Left renal pelvis (tissue), 4 donors: Measurements from ENCODE around the gene PLA2G4D. TPM values are rescaled to one million over a fixed set of nuclear protein-coding genes. Genes with fewer than 3 reads are reported as not detected.

Experiments
- DNase-seq, 4 donors: peaks; one replicate each; pipeline ENCODE4 v3.0.0-alpha.2; 2013; ENCODE audit warnings: low read depth in 4 of 4, low spot score in 3 of 4
- polyA plus RNA-seq, 4 donors: library from polyadenylated mRNA; unstranded; fragments of 120-200 nt; gene quantifications; one replicate each; pipeline ENCODE4 v1.2.1, GENCODE V29; 2013; ENCODE audit not compliant: insufficient read length in 4 of 4

The PLA2G4D gene
- polyA plus RNA-seq, 4 donors, result 0.04 to 0.18 (median 0.13) TPM; not detected in 1

DNA sequence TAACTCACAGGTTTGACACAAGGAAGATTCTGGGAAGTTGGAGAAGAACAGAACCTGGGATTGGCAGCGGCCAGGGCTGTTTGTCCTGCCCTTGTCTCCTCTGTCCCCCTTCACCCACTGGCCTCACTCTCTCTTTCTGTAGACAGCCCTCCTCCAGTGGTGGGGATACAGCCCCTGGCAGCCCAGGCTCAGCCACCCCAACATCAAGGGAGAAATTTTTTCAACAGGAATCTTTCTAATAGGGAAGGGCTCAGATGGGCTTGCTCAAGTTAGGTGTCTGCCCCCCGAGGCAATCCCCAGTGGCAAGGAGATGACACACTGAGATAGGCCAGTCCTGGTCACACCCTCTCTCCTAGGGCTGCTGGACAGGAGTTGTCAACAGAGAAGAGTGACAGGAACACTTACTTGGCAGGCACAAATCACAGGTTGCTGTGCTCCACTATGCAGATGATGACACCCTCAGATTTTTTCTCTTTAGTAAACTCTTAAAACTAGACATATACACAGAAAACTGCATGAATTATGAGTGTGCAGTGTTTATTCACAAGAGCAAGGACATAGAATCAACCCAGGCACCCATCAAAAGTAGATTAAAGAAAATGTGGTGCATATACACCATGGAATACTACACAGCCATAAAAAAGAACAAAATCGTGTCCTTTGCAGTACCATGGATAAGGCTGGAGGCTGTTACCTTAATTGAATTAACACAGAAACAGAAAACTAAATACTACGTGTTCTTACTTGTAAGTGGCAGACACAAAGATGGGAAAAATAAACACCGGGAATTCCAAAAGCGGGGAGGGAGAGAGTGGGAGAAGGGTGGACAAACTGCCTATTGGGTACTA, 36.3 kb downstream of the PLA2G4D start:
- DNase-seq, result no peak

DNA sequence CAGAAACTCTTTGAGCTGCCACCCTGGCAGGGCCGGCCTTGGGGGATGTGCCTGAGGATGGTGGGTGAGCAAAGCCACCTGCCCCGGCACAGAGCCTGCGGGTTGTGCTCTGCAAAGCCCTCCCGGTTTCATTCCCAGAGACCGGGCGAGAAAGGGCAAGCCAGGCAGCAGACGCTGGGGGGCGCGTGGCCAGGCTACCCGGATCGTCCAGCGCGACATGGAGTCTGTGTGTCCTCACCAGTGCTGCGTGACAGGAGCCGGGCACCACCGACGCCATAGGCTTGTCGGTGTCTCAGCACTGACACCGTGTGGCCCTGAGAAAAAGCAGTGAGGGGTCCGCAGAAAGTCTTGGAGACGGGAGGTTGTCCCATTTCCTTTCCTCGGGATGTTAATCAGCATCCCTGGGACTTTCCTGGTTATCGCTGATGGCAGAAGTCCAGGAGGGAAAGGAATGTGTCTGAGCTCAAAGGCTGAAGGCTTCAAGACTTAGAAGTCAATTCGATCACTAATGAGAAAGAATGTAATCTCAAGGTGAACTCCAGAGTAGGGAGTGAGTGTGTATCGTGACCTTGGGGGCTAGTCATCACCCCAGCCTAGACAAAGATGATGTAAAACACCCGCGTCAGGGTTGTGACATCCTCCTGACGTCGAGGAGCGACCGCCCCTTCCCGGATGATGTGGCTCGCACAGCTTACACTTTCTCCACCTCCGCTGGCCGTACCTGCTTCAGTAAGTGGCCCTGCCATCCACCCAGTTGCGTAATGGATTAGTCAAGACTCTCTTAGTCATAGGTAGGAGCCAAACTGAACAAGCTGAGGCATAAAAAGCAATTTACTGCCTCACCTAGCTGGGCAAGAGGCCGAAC, 37.2 kb downstream of the PLA2G4D start:
- DNase-seq, result peak; percentile 36 to 57 (median 46)

DNA sequence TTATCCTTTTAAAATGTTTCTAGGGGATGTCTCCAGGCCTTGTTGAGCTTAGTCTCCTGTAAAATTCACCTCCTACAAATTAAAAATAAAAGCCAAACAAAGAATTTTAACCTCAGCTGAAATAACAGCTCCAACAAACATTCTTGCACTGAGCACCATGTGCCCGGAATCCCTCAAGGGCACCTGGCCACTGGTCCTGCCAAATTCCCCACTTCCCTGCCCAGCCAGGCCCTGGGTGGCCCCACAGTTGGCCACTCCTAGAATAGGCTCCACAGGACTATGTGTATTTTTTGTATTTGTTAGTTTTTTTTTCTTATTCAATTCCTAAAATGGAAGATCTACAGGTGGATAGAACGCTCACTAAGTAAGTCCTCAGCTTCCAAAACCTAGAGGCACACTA, 40.4 kb downstream of the PLA2G4D start:
- no peak for DNase-seq

DNA sequence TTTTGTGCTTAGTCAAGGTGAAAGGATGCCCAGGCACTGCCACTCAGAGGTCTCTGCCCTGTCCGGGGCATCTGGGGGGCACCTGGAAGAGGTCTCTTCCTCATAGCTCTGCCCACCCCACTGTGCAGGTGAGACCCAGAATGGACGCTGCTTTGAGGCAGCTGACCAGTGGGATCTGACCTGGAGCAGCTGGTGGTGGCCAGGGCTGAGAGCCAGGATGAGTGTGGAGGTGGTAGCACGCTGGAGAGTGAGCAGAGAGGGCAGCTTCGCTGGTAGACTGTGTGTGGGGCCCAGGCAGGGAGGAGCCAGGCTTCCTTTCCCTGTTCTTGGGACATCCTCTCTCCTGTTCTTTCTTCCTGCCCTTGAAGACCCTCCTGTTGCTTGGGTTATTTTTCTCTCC, 41.4 kb downstream of the PLA2G4D start:
- no peak for DNase-seq

DNA sequence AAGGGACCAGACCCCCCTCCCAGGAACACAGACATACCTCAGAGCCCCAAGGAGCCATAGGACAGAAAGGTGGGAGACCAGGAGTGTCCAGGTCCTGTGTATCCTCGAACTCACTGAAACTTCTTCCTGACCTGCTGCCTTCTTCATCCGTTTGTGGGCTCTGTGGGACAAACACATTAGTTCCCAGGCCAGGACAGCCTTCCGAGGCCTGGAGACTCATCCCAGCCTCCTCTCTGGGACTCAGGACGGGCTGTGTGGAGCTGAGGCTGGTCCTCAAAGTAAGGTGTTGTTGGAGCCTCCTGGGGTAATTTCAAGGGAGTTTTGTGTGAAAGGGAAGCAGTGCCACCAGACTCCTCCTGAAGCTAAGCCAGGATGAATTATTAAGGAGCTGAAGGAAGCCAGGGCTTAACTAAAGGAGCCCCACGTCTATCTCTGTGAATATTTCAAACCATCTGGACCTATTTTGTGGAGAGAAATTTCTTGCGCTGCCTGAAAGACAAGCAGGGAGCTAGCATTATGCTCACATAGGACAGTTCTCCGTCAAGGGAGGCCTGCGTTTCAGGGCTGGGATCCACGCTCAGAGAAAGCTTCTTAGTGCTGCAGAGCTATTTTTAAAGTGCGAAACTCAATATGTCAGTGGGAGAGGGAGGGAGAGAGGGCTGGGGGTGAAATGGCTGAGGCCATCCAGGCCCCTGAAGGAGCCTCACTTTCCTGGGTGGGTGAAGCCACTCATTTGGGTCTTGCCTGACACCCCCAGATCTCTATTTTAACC, 43.7 kb downstream of the PLA2G4D start:
- no peak for DNase-seq

DNA sequence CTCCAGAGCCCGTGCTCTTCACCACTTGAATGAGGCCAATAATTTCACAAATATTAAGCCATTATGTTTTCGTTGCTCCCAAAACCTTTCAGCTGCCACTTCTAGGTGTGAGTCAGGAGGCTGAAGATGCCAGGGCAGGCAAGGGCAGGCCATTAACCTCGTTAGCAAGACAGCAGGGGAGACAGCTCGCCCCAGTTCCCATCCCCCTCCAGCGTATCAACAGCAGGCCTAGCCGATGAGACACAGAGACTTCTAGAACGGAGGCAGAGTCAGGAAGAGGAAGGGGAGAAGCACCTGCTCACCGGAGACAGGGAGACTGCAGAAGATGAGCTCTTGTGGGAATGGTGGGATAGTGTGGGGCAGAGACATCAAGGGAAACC, 45.6 kb downstream of the PLA2G4D start:
- DNase-seq, result no peak

DNA sequence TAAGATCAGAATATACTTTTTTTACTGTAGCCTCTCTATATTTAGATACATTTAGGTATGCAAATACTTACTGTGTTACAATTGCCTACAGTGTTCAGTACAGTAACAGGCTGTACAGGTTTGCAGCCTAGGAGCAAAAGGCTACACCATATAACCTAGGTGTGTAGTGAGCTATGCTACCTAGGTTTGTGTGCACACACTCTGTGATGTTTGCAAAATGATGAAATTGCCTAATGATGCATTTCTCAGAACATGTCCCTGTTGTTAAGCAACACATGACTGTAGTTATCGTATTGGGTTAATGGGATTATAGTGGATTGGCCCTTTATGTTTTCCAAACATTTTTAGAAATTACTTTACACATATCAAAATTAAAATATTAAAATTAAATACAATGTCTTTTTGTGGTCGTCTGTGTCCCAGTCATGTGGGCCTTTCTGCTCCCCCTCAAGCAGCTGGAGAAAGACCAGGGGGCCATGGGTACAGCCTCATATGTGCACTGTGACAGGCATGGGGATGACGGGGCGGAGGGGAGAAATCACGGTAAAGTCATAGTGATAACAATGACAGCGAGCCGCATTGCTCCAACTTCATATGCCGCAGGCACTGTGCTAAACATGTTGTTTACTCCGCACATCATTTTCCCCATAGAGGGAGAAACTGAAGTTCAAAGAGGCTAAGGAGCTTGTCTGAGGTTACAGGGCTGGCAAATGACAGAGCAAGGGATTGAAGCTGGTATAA, 46.1 kb downstream of the PLA2G4D start:
- DNase-seq, result no peak

DNA sequence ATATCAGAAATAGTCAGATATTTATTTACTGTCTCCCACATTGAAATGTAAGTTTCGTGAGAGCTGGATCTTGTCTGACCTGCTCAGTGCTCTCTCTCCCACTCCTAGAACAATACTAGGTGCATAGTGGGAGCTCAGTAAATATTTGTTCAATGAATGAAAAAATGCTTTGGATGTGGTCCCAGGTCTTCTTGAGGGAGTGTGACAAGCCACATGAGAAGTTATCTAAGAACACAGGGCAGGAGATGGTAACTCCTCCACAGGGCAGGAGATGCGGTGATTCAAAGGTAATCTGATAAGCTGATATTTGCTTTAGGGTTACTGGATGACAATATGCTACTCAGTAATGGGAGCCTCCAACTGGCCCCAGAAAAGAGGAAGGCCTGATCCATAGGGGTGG, 47.8 kb downstream of the PLA2G4D start:
- no peak for DNase-seq

DNA sequence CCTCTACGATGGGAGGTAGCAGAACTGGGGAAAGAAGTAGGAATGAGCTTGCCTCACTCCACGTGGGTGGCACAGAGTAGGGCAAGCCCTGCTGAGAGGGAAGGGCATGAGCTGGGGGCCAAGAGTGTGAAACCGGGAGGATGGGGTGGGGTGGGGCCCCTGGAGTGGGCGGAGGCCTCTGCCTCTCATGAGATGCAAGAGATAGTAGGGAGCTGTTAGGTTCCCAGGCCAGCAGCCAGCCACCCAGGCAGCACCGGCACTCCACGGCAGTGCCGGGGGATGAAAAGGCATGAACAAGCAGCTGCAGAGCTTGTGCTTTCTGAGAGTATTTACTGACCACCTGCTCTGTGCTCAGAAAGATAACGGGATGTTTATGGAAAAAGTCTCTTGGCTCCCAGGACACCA, 49.1 kb downstream of the PLA2G4D start:
- no peak for DNase-seq

DNA sequence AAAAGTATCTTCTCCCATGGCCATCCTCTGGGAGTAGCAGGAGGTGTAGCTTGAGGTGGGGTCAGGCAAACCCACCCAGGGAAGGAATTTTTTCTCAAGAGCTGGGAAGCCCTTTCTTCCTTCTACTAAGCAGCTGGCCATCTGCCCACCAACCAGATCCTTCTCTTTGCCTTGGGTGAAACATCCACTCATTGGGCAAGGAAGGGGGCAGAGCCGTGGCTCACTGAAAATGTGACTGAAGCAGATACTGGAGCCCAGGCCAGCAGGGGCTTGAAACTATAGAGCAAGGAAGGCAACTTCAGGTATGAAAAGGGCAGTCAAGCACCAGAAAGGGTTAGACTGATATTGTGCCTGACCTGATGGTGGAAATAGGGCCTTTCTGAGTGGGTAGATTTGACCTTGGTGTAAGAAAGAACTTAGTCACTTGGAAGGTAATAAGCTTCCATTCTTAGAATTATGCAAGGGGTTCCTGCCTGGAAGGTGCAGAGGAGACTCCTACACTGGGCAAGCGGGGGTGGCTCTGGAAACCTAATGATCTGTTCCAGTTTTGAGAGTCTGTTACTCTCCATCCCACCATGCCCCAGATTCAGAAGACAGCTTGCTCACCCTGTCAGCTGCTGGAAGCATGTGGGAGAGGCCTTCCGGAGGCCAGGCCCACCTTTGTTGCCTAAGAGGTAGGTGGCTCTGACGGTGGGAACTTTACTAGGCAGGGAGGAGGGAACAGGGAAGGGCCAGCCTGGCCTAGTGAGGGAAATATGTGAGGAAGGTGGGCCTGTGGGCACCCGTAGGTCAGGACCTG, 51.6 kb downstream of the PLA2G4D start:
- no peak for DNase-seq

DNA sequence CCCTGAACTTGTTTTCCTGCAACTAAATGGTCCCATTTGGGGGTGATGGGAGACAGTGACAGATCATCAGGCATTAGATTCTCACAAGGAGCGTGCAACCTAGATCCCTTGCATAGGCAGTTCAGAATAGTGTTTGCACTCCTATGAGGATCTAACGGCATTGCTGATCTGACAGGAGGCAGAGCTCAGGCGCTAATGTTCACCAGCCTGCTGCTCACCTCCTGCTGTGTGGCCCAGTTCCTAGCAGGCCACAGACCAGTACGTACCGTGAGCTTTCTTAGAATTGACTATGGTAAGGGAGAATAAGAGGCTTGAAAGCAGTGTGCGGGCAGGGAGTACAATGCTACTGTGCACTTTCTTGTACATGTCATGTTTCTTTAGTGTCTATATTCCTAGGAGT, 56.0 kb downstream of the PLA2G4D start:
- no peak for DNase-seq

DNA sequence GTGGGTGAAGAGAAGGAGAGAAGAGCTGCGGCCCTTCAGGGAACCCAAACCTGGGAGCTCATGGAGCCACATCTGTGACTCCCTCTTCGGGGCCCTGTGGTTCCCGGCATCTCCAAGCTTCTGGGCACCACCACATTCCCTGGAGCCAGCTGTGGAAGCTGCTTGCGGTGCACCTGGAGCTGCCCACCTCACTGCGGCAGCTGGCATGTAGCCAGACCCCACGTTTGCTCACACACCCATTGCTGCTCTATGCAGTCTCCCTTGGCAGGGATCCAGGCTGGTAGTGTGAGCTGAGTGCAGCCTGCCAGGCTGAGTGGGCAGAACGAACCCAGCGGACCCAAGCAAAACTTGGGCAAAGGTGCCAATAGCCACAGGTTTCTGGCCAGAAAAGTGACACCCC, 56.7 kb downstream of the PLA2G4D start:
- no peak for DNase-seq

DNA sequence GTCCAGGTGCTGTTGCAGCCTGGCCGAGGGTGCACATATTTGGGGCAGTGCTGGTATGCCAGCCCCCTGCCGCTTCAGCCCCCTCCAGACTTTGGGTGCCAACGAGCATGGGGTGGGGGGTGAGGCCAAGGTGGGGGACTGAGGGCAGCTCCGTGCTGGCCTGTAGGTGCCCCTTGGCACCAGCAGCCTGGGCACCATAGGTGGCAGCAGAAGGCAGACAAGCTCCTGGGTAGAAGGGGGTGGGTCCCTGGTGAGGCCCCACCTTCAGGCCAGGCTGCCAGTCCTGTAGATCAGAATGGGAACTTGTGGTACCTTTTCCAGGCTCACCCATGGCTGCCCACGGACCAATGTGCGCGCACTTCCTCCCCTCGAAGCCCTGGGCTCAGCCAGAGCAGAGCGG, 57.4 kb downstream of the PLA2G4D start:
- DNase-seq, result no peak

DNA sequence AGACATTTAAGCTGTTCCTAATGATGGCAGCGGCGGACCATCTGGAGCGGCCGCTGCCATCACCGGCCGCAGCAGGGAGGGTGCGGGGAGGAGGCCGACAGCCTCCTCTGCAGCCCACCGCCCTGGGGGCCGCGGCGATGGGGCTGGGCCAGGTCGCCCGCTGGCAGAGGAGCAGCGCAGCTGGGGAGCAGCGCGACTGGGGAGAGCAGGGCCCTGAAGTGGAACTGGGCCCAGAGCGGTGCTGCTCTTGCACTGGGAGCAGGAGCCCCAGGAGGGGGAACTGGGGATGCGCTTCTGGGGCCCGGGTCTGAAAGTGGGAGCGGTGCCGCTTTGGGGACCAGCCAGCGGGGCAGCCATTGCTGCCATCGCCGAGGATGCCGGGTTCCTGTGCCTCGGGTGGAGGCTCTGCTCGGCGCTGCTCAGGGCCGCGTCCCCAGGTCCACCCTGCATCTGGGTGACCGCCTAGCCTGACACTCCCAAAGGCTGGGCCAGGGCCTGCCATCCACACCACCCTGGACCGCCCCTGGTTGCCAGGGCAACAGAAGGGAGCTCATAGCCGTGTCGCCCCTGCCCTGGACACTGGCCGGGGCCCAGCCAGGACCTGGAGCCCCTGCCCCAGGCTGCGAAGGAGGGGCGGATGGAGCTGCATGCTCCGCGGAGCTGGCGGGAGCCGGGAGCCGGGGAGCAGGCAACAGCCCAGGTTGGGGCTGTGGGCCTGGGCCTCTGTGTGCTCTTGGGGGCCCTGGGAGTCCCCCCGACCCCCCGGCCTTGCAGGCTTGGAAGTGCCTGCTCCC, 58.1 kb downstream of the PLA2G4D start:
- DNase-seq, result no peak

DNA sequence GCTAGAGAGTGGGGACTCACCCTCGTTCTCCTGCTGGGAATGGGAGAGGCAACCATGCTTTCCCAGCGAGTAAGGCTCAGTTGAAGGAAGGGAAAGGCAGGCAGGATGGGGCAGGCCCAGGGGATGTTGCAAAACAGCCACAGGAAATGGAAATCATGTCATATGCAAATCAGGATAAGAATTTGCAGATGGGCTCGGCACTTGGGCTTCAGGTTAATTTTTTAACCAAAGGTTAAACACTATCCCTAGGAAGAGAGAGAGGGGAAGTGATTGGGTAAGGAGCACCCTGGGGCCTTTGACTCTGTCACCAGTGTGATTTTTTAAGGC, 59.0 kb downstream of the PLA2G4D start:
- no peak for DNase-seq

DNA sequence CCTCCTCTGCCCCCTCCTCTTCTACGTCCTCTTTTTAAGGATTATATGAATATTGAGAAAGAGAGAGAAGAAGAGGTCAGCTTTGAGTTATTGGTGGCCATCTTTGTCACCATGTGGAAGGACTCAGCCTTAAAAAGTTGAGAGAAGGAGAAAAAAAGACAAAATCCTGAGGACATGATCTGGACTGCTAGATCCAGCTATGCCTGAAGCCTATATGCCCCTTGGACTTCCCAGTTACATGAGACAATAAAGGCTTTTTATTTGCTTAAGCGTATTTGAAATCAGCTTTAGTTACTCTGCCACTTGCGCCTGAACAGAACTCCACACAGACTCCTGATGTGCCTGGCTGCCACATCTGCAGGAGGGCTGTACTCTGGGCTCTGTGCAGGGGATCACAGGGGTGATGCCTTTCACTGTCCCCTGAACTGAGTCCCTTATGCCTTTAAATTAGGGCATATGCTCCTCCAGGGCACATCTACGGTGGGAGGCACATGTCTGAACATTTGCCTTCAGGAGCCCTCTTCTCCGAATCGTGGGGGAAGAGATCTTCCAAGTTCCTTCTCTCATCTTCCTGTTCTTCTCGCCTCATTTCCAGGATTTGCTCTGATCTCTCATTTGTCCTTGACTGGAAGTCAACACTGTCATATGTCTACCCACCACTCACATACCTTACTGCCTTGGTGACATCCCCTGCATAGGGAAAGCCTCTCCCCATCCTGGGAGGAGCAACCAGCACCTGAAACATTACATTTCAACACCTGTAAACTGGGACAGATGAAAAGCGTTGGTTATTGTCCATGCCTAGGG, 59.5 kb downstream of the PLA2G4D start:
- DNase-seq, result no peak

DNA sequence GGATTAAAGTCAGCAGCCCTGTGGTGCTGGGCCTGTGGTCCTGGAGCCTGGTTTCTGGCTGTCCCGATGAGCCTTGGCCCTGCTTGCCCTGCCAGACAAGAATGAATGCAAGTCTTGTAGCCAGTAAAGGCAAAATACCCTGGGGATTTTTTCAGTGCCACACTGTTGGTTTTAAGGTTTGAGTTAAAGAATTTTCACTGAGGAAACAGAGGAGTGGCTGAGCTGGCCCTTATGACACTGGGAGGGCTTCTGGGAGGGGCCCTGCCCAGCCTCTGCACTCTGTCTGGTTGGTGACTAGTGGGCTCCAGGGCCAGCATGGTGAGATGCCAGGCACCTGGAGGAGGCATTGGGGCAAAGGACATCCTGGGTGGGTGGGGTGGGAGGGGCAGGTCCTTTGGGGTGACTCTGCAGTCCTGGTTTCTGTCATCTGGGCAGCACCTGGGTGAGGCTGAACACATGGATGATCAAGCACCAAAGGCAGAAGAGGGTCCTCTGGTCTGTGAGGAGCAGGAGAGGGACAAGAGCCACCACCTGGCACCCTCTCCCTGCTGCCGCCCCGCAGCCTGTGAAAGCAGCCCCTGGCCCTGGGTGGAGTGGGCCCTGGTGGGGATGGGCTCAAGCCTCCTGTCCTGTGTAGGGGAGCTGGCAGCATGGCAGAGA, 61.0 kb downstream of the PLA2G4D start:
- no peak for DNase-seq
